IMR-90 (cell line): ENCODE data around the gene CFAP299.

Experiments
- CTCF ChIP-seq: conservative IDR thresholded peaks from 2 replicates; pipeline ENCODE4 v1.5.1; 2012; ENCODE audit warnings: mild to moderate bottlenecking, low read depth, low read length, improper control_type of control experiment
- MXI1 ChIP-seq: IDR thresholded peaks from 2 replicates; pipeline ENCODE4 v1.6.1; 2012; ENCODE audit warnings: low read depth, mild to moderate bottlenecking, low read length, moderate library complexity, borderline replicate concordance
- POLR2A ChIP-seq: IDR thresholded peaks from 2 replicates; pipeline ENCODE4 v1.6.1; 2012; ENCODE audit warnings: mild to moderate bottlenecking, low read depth, low read length
- RCOR1 ChIP-seq: IDR thresholded peaks from 2 replicates; pipeline ENCODE4 v1.6.1; 2012; ENCODE audit warnings: mild to moderate bottlenecking, low read length, improper control_type of control experiment; ENCODE audit not compliant: insufficient replicate concordance
- RFX5 ChIP-seq: IDR thresholded peaks from 2 replicates; pipeline ENCODE4 v1.8.0; 2012; ENCODE audit warnings: low read depth, mild to moderate bottlenecking, low read length, moderate library complexity

DNA sequence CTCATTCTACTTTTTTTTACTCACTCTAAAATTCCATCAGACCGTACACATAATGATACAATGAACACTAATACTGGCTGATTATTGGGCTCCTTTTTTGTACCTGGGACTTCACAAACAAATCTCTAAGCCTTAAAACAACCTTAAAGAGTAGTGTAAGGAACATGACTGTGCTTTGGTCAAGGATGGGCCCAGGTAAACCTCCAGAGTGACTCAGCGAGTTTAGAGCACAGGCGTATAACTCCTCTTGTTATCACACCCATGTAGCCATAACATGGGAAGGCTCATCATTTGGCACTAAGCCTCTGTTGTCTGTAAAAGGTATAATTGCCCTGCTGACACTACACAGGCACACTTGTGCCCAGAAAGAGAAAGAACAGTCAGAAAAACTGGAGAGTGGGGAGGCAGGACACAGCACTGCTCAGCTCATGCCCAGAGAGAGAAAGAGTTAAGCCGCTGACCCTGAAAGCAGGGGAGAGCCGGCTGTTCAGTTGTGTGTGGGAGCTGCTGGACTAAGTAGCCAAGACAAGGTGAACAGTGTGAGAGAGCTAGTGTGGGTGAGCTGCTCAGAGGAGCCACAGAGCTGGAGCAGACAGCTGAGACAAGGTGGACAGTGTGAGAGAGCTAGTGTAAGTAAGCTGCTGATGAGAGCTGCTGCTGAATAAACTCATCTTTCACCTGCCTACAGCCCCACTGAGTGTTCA lies 375.4 kb downstream of the CFAP299 start:
- TF ChIP-seq CTCF (no peak), POLR2A (no peak), RFX5 (no peak), RCOR1 (no peak), MXI1 (no peak)
